ENCODE results near the gene MT1A.
"Not testable (repeated sequence)": the region's sequence is repeated elsewhere in the genome, so short reads cannot be mapped to it uniquely, and the experiment has no call there.

- not testable (repeated sequence) for TF ChIP-seq CTCF (IDR thresholded peaks at IDR 0.05); POLR2AphosphoS5 (IDR thresholded peaks at IDR 0.05; ENCODE audit: low read depth, low read length); REST (IDR thresholded peaks at IDR 0.05; ENCODE audit: insufficient read depth in 1 of 2, low read depth in 2 of 2, low read length in 1 of 2); SIN3A (IDR thresholded peaks at IDR 0.05; ENCODE audit: borderline replicate concordance, insufficient read depth, low read depth, low read length); TCF7L2 (IDR thresholded peaks at IDR 0.05; ENCODE audit: low read depth, low read length)
Measured at GRCh38 chr16:56674570-56674969, 36.1 kb downstream of the MT1A start.
